Putamen (tissue), 1 donor: Measurements from ENCODE around the gene INF2.

Experiments used
- DNase-seq: peaks from one replicate; pipeline ENCODE4 v3.0.0-alpha.2; 2016; ENCODE audit warnings: low spot score

The INF2 gene

DNA sequence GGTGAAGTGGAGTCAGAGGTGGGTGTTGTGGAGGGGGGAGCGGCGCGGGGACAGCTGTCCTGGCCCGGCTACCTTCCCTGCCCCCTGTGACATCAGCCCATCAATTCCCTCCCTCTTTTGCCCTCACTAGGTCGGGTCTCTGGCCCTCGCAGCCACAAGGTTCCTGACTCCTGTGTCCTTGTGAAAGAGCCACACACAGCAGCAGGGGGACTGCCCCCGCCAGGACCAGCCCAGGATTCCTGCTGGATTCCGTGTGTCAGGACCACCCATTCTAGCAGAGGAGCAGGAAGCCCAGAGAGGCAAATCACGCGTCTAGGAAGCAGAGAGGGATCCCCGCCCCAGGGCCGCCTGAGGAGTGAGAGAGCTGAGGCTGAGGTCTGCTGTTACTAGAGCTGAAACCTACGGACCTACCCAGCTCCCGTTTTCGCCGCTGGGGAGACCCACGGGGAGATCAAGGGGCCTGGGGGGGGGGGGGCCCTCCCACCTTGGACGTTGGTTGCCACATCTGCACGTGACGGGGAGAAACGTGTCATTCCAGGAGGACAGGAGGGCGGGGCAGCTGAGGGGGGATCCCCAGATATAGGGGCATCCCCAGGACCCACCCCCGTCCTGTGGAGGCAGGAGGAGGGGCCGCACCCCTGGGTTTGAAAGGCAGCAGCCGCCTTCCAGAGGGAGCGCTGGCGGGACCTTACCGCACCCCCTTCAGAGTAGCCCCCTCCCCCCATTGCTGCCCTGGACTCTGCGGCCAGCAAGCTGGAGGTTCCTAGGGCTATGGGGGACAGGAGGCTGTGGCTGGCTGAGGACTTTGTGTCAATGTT lies 12.5 kb upstream of the INF2 start:
- no peak for DNase-seq

DNA sequence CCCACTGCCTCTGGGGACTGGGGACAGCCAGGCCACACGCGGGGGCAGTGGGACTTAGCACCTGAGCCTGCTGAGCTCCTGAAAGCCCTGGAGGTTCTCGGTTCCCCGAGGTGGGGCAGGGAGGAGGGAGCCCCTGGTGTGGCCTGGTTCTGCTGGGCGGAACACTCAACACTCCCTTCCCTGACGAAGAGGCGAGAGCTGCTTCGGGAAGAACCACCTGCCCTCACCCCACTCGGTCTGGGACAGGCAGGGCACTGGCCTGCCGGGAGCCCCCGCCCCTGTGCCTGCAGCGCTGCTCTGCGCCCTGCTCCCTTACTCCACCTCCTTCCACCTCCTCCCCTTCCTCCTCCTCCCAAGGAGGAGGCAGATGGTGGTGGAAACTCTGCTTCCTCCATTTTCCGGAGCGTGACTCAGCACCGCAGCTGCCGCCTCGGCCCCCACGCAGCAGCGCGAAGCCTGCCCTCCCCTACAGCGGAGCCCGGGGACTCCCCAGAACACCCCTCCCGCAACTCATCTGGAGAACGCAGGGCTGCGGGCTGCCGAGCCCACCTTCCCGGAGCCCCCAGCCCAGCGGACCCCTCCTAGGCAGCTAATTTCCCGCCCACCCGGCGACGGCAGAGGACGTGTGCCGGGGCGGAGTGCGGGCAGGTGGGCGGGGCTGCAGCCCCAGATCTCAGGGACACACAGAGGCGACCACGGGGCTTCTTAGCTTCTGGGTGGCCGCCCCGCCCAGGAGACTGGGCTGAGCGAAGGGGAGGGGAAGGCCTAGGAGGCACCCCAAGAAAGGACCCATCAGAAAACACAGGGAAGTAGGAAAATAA lies 11.7 kb upstream of the INF2 start:
- DNase-seq = peak; percentile 82

GRCh38 chr14:104678346-104678745 lies 11.1 kb upstream of the INF2 start:
- DNase-seq = no peak

DNA sequence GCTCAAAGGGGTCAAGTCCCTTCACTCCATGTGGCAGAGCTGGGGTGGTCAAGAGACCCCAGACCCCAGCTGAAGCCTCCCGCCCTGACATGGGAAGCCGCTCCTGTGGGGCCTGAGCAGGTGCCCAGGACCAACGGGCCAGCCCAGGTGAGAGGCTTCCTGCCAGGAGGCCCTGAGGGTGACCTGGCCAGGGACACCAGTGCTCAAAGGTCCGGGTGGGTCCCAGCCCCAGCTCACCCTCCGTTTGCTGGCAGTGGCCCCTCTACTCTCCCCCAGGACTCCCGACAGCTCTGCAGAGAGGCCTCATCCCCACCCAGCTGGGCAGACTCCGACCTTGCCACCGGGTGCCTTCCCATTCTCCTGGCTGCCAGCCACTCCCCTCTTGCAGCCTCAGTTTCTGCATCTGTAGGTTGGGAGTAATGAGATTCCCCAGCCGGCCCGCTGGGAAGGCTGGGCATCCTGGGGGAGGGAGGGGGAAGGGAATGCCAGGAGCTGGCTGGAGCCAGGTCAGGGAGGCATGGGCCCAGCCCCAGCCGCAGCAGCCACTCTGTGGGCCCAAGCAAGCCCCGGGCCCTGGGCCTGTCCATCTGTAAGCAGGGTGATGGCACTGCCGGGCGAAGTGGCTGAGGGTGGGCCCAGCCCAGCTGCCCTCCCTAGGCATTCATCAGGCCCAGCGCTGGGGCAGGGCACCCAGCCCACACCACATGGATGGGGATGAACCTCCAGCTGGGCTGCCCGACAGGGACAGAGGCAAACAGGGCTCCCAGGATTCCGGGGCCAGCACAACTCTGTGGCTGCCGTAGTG lies 10.3 kb upstream of the INF2 start:
- peak; percentile 88 for DNase-seq

DNA sequence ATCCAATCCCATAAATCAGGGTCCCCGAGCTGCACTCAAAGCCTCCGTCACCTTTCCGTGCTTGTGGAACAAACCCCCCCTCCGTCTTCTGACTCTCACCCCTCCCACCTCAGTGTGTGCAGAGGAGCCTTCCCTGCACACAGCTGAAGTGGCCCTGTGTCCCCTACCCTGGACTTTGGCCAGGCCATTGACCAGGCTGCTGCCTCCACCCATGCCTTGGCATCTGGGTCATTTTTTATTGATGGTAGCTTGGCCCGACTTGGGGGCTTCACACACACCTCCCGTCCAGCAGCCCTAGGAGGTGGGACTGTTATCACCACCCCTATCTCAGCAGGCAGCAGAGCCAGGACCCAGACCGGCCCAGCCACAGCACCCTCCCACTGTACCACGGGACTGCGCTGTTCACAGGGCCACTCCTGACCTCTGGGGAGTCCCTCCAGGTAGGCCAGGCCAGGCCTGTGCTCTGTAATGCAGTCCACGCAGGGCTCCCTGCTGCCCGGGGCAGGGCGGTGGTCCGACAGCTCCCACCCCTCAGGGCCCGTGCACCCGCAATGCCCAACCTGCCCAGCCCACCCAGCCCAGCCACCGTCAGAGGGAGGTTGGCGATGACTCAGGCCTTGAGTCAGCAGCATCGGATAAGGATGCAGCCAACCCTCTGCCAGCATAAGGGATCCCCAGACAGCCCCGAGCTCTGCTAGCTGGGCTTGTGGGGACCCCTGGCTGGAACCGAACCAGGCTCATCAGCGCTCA lies 9.2 kb upstream of the INF2 start:
- DNase-seq = no peak

DNA sequence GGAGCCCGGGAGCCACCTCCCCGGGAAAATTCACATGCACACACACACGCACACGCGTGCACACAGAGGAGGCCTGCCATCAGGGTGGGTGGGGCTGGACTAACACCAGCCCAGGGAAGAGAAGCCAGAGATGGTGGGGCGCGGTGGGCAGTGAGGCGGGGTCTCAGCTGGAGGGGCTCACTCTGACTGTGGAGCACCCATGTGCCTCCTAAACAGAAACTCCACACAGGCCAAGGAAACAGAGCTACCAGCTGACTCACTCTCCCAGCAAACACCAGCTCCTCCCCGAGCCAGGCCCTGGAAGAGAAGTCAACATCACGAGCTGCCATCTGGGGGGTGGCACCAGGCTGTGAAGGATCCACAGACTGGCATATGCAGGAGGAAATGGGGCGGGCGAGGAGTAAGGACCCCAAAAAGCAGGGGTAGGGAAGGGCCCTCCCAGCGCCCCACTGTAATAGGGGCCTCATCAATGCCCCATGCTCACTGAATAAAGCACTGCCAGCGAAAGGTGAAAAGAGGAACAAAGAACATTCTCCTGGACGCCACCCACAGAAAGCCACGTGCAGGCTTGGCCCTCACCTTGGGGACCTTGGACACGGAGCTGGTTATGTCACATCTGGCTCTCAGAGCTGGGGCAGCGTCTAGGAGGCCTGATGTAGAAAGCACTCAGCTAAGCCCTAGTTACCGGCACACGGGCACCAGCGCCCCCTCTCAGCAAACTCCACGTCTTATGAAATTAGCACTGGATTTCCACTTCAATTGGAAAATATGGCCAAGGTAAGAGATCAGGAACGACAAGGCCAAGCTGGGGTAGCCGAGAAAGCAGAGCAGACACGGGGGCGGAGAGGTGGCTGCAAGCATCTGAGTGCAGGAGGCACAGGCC lies 8.4 kb upstream of the INF2 start:
- peak; percentile 94 for DNase-seq

DNA sequence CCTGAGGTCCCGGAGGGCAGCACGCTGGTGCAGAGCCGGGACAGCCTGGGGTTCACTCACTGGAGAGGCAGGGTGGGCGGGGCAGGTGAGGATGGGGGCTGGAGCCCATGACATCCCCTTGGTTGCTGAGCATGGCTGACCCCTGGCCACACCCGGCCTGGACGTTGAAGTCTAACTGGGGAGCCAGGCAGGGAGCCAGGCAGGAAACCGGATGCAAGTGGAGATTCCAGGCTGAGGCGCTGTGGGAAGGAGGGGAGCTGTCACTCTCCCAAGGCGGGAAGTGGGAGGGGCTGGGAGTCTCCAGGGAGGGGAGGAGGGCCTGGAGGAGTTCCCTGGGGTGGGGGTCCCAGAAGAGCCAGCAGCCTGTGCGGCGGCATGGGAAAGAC lies 7.7 kb upstream of the INF2 start:
- DNase-seq = peak; percentile 87

DNA sequence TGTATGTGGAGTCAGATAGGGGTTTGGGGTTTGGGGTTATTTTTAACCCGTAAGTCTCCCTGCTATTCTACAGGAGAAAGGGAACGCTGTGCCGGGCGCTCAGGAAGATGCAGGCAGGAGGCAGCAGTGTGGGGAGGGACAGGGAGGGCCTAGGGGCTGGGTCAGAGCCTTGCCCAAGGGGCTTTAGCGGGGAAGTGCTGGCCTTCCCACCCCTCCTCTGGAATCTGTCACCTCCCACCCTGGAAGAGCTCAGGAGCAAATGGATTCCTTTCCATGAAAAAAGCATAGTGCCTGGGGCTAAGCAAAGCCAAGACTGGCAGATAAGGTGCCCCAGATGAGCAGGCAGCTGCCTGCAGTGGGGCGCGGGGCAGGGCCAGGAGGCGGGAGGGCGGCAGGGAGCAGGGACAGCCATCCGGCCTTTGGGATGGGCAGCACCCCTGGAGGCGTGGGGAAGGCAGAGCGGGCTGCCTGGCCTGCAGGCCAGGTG lies 7.3 kb upstream of the INF2 start:
- DNase-seq = no peak

DNA sequence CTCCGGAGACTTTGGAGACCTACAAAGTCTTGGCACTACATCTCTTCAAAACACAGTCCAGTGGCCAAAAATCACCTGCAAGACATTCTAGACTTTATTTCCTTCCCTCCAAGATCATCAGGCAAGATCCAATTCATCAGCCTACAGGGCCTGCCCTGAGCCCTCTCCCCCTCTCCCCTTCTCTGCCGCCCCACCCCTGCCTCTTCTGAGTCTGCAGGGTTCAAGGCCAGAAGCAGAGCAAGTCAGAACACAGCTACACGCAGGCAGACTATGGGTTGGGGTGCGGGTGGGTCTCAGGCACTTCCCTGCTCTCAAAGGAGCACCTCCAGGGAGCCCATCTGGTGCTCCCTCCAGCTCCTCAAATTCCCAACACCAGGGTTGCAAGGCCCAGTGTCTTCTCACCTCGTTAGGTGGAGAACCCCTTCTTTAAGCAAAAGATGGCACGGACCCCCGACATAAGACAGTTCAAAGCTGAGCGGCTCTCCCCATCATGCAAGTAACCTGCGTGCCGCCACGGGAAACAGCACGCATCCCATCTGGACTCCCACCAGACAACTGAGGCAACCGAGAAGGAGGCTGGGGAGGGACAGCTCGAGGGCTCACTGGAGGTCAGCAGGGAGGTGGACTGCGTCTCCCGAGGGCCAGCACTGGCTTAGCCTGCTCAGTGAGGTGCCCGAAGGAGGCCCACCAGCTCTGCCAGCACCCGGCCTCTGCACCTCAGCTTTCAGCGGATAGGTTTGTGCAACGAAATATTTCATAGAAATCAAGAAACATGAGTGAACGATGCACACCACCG lies 5.6 kb upstream of the INF2 start:
- no peak for DNase-seq

DNA sequence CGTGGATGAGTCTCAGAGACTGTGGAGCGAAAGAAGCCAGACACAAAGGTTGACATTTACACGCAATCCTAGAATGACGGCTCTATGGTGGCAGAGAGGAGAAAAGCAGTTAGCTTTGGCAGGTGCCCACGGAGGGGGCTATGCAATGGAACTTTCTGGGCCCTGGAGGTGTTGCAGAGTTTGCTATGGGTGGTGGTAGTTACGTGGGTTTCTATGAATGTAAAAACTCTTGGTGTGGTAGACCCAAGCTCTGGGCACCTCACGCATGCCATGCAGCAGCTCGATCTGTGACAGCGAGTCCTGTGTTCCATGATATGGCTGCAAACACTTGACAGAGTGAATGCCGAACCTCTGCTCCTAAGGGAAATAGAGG lies 5.0 kb upstream of the INF2 start:
- DNase-seq = no peak

DNA sequence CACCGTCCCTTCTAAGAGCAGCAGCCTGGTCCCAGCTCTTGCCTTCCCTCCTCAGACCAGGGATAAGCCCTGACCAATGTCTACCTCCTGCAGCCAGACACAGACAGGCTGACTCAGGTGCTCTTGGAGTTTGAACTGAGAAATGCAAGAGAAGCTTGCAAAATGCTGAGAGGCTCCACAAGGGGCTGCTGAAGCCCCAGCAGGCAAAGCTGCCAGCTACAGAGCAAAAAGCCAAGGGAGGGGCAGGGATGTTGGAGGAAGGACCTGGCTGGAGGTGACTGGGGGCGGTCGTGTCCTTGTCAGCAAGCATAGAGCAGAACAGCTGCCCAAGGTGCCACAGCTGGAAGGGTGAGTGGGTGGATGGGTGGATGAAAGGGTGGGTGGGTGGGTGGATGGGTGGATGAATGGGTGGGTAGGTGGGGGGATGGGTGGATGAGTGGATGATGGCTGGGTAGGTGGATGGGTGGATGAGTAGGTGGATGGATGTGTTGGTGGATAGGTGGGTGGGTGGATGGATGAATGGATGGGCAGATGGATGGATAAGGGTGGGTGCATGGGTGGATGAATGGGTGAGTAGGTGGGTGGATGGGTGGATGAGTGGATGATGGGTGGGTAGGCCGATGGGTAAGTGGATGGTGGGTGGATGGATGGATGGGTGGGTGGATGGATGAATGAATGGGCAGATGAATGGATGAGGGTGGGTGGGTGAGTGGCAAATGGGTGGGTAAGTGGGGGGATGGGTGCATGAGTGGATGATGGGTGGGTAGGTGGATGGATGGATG lies 4.0 kb upstream of the INF2 start:
- DNase-seq = no peak

DNA sequence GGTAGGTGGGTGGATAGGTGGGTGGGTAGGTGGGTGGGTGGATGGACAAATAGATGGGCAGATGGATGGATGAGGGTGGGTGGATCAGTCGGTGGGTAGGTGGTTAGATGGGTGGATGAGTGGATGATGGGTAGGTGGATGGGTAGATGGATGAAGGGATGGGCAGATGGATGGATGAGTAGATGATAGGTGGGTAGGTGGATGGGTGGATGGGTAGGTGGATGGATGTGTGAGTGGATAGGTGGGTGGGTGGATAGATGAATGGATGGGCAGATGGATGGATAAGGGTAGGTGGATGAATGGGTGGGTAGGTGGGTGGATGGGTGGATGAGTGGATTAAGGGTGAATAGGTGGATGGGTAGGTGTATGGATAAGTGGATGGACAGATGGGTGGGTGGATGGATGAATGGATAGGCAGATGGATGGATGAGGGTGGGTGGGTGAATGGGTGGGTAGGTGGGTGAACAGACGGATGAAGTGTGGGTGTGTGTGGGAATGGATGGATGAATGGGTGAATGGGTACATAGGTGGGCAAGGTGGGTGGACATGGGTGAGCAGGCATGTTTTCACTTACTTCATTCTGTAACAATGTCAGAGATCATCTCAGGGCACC lies 3.3 kb upstream of the INF2 start:
- DNase-seq = no peak

DNA sequence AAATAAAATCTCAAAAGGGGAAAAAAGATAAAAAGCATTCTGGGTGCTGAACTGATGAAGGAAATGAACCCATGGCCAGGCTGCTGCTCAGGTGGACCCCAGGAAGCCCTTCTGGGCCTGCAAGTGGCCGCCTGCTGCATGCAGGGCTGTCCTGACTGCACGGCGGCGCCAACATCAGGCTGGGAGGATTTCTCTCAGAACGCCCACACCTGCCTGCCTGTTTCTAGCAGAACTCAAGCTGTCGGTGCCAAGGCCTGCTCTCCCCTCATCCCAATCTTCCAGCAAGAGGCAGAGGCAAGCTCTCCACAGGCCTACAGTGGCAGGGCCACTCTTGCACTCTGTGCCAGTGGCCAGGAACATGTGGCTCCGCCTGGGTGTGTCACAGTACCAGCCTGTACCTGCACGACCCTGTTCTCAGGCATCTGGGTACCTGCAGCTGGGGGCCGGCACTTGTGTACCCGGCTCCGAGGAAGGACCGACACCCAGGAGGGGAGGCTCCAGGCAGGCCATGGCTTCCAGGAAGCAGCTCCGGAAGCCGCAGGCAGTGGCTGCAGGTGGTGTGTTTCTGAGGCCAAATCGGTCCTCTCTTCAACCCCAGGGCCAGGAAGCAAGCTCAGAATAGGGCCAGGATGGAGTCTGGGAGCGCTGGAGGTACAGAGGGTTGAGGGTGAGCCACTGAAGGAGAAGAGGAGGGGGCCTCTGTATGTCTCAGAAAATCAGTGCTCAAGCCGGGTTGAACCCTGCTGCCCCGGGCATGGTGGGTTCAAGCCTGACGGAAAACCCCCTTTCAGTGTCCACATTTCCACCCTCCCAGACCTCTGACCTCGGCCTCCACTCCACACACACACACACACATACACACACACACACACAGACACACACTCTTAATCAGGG lies 2.5 kb upstream of the INF2 start:
- DNase-seq = no peak

DNA sequence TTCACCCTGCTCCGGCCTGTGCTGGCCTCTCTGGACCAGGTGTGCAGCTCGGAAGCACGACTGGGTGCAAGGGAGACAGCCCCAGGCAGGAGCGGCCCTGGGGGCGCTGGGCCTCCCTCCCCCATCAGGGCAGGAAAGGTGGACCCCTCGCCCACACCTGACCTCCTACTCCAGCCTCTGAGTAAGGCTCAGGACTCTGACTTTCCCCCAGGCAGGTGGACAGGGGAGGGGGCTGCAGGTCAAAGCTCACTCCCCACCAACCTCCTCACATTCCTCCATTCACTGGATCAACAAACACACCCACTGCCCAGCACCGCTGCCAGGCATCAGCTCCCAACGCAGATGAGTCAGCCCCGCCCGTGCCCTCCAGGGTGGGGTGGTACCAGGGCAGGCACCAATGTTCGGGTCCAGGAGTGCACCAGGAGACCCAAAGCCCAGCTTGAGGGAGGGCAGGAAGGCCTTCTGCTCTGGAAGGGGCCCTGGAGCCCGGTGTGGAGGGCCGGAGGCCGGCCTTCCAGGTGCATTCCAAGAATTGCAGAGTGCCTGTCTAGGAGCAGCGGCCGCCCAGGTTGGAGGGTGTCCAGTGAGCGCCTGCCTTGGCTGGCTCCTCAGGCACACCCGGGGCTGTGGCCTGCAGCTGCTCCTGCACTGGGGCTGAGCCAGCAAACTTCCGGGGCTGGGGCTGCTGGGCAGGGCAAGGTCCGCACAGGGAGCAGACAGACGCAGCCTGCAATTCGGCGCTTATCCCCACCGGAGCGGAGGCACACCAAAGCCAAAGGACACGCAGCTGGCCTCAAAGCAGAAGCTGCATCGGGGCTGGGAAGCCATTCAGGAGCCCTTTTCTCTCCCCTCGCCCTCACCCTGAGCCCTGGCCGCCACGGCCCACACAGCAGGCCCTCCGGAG lies 1.6 kb upstream of the INF2 start:
- DNase-seq = no peak

DNA sequence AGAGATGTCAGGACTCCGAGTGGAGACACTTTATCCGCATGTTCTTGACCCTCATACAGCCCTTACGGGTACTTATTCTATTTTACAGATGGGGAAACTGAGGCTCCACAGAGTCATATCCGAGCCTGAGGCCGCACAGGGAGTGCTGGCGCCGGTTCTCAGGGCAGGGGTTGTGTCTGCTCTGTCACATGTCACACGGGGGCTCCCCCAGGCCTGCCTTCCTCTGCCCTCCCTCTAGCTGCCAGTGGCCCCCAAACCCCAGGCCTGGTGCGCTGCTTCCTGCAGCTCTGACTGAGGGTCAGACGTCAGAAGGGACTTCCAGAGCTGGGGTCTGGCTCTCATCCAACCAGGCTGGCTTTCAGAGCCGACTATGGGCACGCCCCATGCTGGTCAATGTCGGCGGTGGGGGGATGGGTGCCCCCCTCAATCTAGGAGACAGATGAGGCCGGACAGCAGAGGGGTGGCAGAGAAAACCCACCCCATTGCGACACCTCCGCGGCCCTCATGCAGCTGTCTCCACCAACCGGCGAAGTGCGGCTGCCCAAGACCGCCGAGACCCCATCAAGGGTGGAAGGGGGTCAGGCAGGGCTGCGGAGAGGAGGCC lies 811 bp upstream of the INF2 start:
- DNase-seq = no peak
